Neural progenitor cell (in vitro differentiated cells): Measurements from ENCODE around the gene TMEM143. TPM values are rescaled to one million over a fixed set of nuclear protein-coding genes. Genes with fewer than 3 reads are reported as not detected.
A peak's percentile ranks its signal among the peaks of the same experiment; 100 is the strongest.

Experiments
- DNase-seq: peaks from one replicate; pipeline ENCODE4 v3.0.0-alpha.2; 2016; ENCODE audit warnings: low spot score
- H2AFZ ChIP-seq: fragments of 200-600 bp; sonication (generic); replicated peaks from 2 replicates; pipeline ENCODE4 v1.6.1; 2016; ENCODE audit warnings: antibody characterized with exemption
- H3F3A ChIP-seq: fragments of 200-600 bp; sonication (generic); 2 replicates; pipeline ENCODE4 v1.6.1; 2016; ENCODE audit warnings: antibody characterized with exemption, low read depth
- H3K27ac ChIP-seq: fragments of 200-600 bp; sonication (generic); 2 replicates; pipeline ENCODE4 v1.5.1; 2016; ENCODE audit warnings: mild to moderate bottlenecking
- H3K27me3 ChIP-seq: fragments of 200-600 bp; sonication (generic); 2 replicates; pipeline ENCODE4 v1.6.1; 2016; ENCODE audit warnings: mild to moderate bottlenecking, moderate library complexity
- H3K36me3 ChIP-seq: fragments of 200-600 bp; sonication (generic); 2 replicates; pipeline ENCODE4 v1.5.1; 2016
- H3K4me1 ChIP-seq: fragments of 200-600 bp; sonication (generic); 2 replicates; pipeline ENCODE4 v1.6.1; 2016; ENCODE audit warnings: mixed run types
- H3K4me2 ChIP-seq: fragments of 200-600 bp; sonication (generic); 2 replicates; pipeline ENCODE4 v1.6.1; 2016
- H3K4me3 ChIP-seq: fragments of 200-600 bp; sonication (generic); 2 replicates; pipeline ENCODE4 v1.5.1; 2016
- H3K79me2 ChIP-seq: fragments of 200-600 bp; sonication (generic); 2 replicates; pipeline ENCODE4 v1.6.1; 2016; ENCODE audit warnings: low read depth
- H3K9ac ChIP-seq: fragments of 200-600 bp; sonication (generic); 2 replicates; pipeline ENCODE4 v1.6.1; 2016
- H3K9me3 ChIP-seq: fragments of 200-600 bp; sonication (generic); 2 replicates; pipeline ENCODE4 v1.5.1; 2016; ENCODE audit warnings: low read depth
- H4K20me1 ChIP-seq: fragments of 200-600 bp; sonication (generic); 2 replicates; pipeline ENCODE4 v1.6.1; 2016; ENCODE audit warnings: low read depth
- H3K27ac Mint-ChIP-seq: 3 replicates; pipeline ENCODE4 v1.8.0; 2021; ENCODE audit warnings: mixed read lengths
- H3K27me3 Mint-ChIP-seq: 2 replicates; pipeline ENCODE4 v1.8.0; 2022; ENCODE audit warnings: low read depth, mild to moderate bottlenecking, inconsistent platforms, moderate library complexity, mixed read lengths; ENCODE audit not compliant: insufficient read depth
- H3K36me3 Mint-ChIP-seq: 3 replicates; pipeline ENCODE4 v1.8.0; 2021; ENCODE audit warnings: mixed read lengths
- H3K4me1 Mint-ChIP-seq: 3 replicates; pipeline ENCODE4 v1.8.0; 2021; ENCODE audit warnings: mixed read lengths
- H3K4me3 Mint-ChIP-seq: 3 replicates; pipeline ENCODE4 v1.8.0; 2021; ENCODE audit warnings: mild to moderate bottlenecking, moderate library complexity, mixed read lengths
- H3K9me3 Mint-ChIP-seq: 3 replicates; pipeline ENCODE4 v1.8.0; 2020; ENCODE audit warnings: mixed read lengths
- EZH2 ChIP-seq: fragments of 200-600 bp; sonication (generic); IDR thresholded peaks from 2 replicates; pipeline ENCODE4 v1.6.1; 2017; ENCODE audit warnings: antibody characterized with exemption, mild to moderate bottlenecking, moderate library complexity
- EZH2phosphoT487 ChIP-seq: fragments of 200-600 bp; sonication (generic); IDR thresholded peaks from 2 replicates; pipeline ENCODE4 v1.6.1; 2017; ENCODE audit warnings: antibody characterized with exemption
- total RNA-seq: library from RNA; depleted of rRNA; stranded (reverse); fragments of >200 nt; gene quantifications from 2 replicates; pipeline ENCODE4 v1.2.3, GENCODE V29; 2015; ENCODE audit warnings: low replicate concordance
- TF ChIP-seq, protein P1 (sequence below): fragments of 200-600 bp; sonication (generic); IDR thresholded peaks from 2 replicates; pipeline ENCODE4 v1.5.1; 2017; ENCODE audit warnings: antibody characterized with exemption, mild to moderate bottlenecking

The TMEM143 gene
- total RNA-seq, 1 donor from 2014 or later: 3.1 TPM

DNA sequence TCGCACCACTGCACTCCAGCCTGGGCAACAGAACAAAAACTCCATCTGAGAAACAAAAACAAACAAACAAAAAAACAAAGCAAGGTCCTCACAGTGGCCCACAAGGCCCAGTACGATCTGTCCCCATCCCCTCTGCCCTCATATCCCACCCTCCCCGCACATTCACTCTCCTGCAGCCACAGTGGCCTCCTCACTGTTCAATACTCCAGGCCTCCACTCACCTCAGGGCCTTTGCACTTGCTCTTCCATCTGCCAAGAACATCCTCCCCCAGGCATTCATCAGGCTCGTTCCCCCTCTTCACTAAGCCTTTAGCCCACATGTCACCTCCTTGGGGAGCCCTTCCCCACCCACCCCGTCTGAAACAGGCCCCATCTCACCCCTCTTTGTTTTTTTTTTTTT is 4.6 kb downstream of the TMEM143 start:
- DNase-seq: no peak
- no peaks in the 10 kb centered on the region for H3K36me3 ChIP-seq

DNA sequence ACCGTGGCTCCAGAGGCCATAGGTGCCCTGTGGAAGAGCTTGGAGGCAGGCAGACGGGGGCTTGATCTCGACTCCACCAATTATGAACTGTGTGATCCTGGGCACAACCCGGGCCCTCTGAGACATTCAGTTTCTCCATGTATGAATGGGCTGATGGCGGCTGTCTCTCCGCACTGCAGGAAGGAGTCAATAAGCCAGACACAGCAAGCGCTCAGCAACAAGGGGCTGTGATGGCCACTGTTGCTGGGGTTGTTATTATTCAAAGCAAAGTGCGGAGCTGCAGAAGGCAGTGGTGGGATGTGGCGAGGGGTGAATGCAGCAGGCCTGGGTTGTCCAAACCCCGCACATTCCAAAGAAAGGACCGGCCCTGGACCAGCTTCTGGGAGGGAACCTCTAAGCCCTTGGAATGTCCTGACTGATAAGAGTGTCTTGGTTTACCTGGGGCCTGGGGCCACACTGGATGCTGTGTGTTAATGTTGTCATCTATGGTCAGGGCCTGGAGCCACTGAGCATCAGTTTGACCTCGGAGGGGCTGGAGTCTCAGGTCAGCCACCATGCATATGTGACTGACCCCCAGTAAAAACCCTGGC is 8.3 kb downstream of the TMEM143 start:
- Histone ChIP-seq H3K27me3 (no peaks in the 10 kb centered on the region), H3K4me3 (no peak overlapping the region), H3K79me2 (no peaks in the 10 kb centered on the region), H3K36me3 (no peaks in the 10 kb centered on the region), H3K4me2 (no peak overlapping the region), H3K27ac (peak overlapping the region; percentile 14), H3K4me1 (peaks cover 2% of the 10 kb centered on the region), H4K20me1 (no peaks in the 10 kb centered on the region), H3F3A (peaks cover 4% of the 10 kb centered on the region), H3K9me3 (no peaks in the 10 kb centered on the region), H2AFZ (no peak overlapping the region), H3K9ac (no peak overlapping the region)
- H3K36me3 Mint-ChIP-seq: no peaks in the 10 kb centered on the region
- H3K27ac Mint-ChIP-seq: peak overlapping the region; percentile 98
- peak; percentile 24 for DNase-seq
- H3K27me3 Mint-ChIP-seq: peaks cover 25% of the 10 kb centered on the region
- TF ChIP-seq EZH2 (no peak), EZH2phosphoT487 (no peak)
- TF ChIP-seq, protein P1, sequence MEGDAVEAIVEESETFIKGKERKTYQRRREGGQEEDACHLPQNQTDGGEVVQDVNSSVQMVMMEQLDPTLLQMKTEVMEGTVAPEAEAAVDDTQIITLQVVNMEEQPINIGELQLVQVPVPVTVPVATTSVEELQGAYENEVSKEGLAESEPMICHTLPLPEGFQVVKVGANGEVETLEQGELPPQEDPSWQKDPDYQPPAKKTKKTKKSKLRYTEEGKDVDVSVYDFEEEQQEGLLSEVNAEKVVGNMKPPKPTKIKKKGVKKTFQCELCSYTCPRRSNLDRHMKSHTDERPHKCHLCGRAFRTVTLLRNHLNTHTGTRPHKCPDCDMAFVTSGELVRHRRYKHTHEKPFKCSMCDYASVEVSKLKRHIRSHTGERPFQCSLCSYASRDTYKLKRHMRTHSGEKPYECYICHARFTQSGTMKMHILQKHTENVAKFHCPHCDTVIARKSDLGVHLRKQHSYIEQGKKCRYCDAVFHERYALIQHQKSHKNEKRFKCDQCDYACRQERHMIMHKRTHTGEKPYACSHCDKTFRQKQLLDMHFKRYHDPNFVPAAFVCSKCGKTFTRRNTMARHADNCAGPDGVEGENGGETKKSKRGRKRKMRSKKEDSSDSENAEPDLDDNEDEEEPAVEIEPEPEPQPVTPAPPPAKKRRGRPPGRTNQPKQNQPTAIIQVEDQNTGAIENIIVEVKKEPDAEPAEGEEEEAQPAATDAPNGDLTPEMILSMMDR: no peak
- H3K9me3 Mint-ChIP-seq: peaks cover 2% of the 10 kb centered on the region
- H3K4me3 Mint-ChIP-seq: peak overlapping the region; percentile 62
- peaks cover 36% of the 10 kb centered on the region for H3K4me1 Mint-ChIP-seq

More for the DNA sequence above, 4.6 kb downstream of the TMEM143 start:
- peaks cover 2% of the 10 kb centered on the region for H3K9me3 Mint-ChIP-seq
- no peak overlapping the region for H3K27ac Mint-ChIP-seq
- Histone ChIP-seq H3K9ac (no peak overlapping the region), H3F3A (peaks cover 11% of the 10 kb centered on the region), H3K4me1 (peaks cover 6% of the 10 kb centered on the region), H3K27ac (no peak overlapping the region), H3K79me2 (no peaks in the 10 kb centered on the region), H2AFZ (no peak overlapping the region), H3K4me2 (no peak overlapping the region), H4K20me1 (no peaks in the 10 kb centered on the region), H3K4me3 (no peak overlapping the region), H3K27me3 (no peaks in the 10 kb centered on the region), H3K9me3 (no peaks in the 10 kb centered on the region)
- no peaks in the 10 kb centered on the region for H3K36me3 Mint-ChIP-seq
- H3K4me1 Mint-ChIP-seq: peaks cover 38% of the 10 kb centered on the region
- H3K4me3 Mint-ChIP-seq: no peak overlapping the region
- TF ChIP-seq, protein P1: no peak
- TF ChIP-seq EZH2phosphoT487 (no peak), EZH2 (no peak)
- peaks cover 19% of the 10 kb centered on the region for H3K27me3 Mint-ChIP-seq

DNA sequence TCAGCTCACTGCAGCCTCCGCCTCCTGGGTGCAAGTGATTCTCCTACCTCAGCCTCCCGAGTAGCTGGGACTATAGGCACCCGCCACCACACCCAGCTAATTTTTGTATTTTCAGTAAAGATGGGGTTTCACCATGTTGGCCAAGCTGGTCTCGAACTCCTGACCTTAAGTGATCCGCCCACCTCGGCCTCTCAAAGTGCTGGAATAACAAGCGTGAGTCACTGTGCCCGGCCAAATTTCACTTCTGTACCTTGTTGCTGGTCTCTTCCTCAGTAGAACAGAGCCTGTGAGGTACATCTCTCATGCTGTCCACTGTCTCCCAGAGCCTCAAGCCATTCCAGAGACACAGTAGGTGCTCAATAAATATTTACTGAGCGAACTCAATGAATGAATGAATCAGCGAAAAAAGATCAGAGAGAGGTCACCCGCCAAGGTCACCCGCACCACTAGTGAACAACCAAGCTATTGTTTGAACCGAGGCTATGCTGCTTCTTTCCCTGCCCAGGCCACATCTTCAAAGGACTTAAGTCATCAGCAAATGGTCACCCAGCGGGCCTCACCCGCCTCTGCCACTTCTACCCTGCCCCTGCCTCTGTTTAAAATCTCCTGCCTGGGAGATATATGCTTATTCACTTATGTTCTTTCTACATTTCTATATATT is 9.3 kb downstream of the TMEM143 start:
- Histone ChIP-seq H3K9me3 (no peaks in the 10 kb centered on the region), H3K36me3 (no peaks in the 10 kb centered on the region), H4K20me1 (no peaks in the 10 kb centered on the region), H3K4me3 (no peak overlapping the region), H3K27me3 (no peaks in the 10 kb centered on the region), H3K79me2 (no peaks in the 10 kb centered on the region), H3K4me1 (peaks cover 2% of the 10 kb centered on the region), H2AFZ (no peak overlapping the region), H3K4me2 (no peak overlapping the region), H3K27ac (no peak overlapping the region), H3F3A (peaks cover 4% of the 10 kb centered on the region), H3K9ac (no peak overlapping the region)
- peak overlapping the region; percentile 64 for H3K4me3 Mint-ChIP-seq
- peaks cover 36% of the 10 kb centered on the region for H3K4me1 Mint-ChIP-seq
- H3K27me3 Mint-ChIP-seq: peaks cover 25% of the 10 kb centered on the region
- no peaks in the 10 kb centered on the region for H3K36me3 Mint-ChIP-seq
- H3K27ac Mint-ChIP-seq: peak overlapping the region; percentile 49
- TF ChIP-seq, protein P1: no peak
- TF ChIP-seq EZH2 (no peak), EZH2phosphoT487 (no peak)
- no peak for DNase-seq
- H3K9me3 Mint-ChIP-seq: peaks cover 2% of the 10 kb centered on the region
